NAMALWA (cell line): ENCODE results near the gene TMCC1.

Experiments
- DNase-seq: peaks from one replicate; pipeline ENCODE4 v3.0.0-alpha.2; 2015; ENCODE audit warnings: low spot score

Gene TMCC1

GRCh38 chr3:129608087-129608935 lies 285.2 kb downstream of the TMCC1 start:
- no peak for DNase-seq

- DNase-seq: no peak
Measured at GRCh38 chr3:129607391-129608068, 286.0 kb downstream of the TMCC1 start.

GRCh38 chr3:129606636-129607390 lies 286.7 kb downstream of the TMCC1 start, which contains the start of gene PLXND1:
TSS of gene PLXND1 (minus strand) at chr3:129606676. CDS start at chr3:129606639, 37 bp downstream.
- DNase-seq: peak; percentile 55

- no peak for DNase-seq
Measured at GRCh38 chr3:129605922-129606635, 287.4 kb downstream of the TMCC1 start.

- no peak for DNase-seq
Measured at GRCh38 chr3:129605203-129605921, 288.1 kb downstream of the TMCC1 start.

GRCh38 chr3:129604767-129605166 lies 288.7 kb downstream of the TMCC1 start:
- DNase-seq: no peak

- no peak for DNase-seq
Measured at GRCh38 chr3:129603991-129604749, 289.3 kb downstream of the TMCC1 start.

GRCh38 chr3:129603561-129603942 lies 290.0 kb downstream of the TMCC1 start:
- DNase-seq: peak; percentile 36

GRCh38 chr3:129602730-129603560 lies 290.6 kb downstream of the TMCC1 start:
- DNase-seq: no peak

- no peak for DNase-seq
Measured at GRCh38 chr3:129602309-129602708, 291.2 kb downstream of the TMCC1 start.

- no peak for DNase-seq
Measured at GRCh38 chr3:129601713-129602112, 291.8 kb downstream of the TMCC1 start.

GRCh38 chr3:129600348-129600747 lies 293.2 kb downstream of the TMCC1 start:
- no peak for DNase-seq

GRCh38 chr3:129599607-129600006 lies 293.9 kb downstream of the TMCC1 start:
- DNase-seq: no peak

GRCh38 chr3:129599073-129599472 lies 294.4 kb downstream of the TMCC1 start:
- DNase-seq: no peak

GRCh38 chr3:129598484-129598883 lies 295.0 kb downstream of the TMCC1 start:
- no peak for DNase-seq

- DNase-seq: no peak
Measured at GRCh38 chr3:129598000-129598381, 295.5 kb downstream of the TMCC1 start.
